ENCODE measurements around the gene NEGR1.

- TF ChIP-seq CTCF (IDR thresholded peaks at IDR 0.05; ENCODE audit: low read depth, low read length): no peak
- no peak for TF ChIP-seq POLR2A (IDR thresholded peaks at IDR 0.05; ENCODE audit: extremely low read depth, insufficient read length)
- TF ChIP-seq MYC (IDR thresholded peaks at IDR 0.05; ENCODE audit: low read depth, low read length): no peak
- TF ChIP-seq MAX (IDR thresholded peaks at IDR 0.05; ENCODE audit: low read depth, low read length): no peak
These were observed 585 bp downstream of the NEGR1 start for GRCh38 chr1:72281637-72282270.

All from NB4 (cell line).